Natural killer cell (primary cell): ENCODE measurements around the gene VGLL4. TPM values are rescaled to one million over a fixed set of nuclear protein-coding genes. Genes with fewer than 3 reads are reported as not detected.
A peak's percentile ranks its signal among the peaks of the same experiment; 100 is the strongest.

Experiments used
- ATAC-seq, 3 donors: fragments of 150-1000 bp in 2 of 3; fragments of 200-7000 bp in 1 of 3; cut with Tn5 transposase; 1 replicate in 1 of 3; 2 replicates in 2 of 3; pipeline ENCODE4 v1.10.0; 2021; ENCODE audit warnings: mild to moderate bottlenecking in 2 of 3, moderate library complexity in 2 of 3
- DNase-seq, 2 donors: peaks; one replicate each; pipeline versions ENCODE4 v3.0.0 to v3.0.0-alpha.2; 2013 to 2021; ENCODE audit warnings: mixed read lengths in 1 of 2
- H3K27ac ChIP-seq: one replicate; pipeline ENCODE4 v1.5.1; 2013; ENCODE audit warnings: mild to moderate bottlenecking, low read length
- H3K27me3 ChIP-seq: one replicate; pipeline ENCODE4 v1.6.1; 2013; ENCODE audit warnings: low read length; ENCODE audit not compliant: control insufficient read depth, insufficient read depth
- H3K36me3 ChIP-seq: one replicate; pipeline ENCODE4 v1.6.1; 2013; ENCODE audit warnings: low read length; ENCODE audit not compliant: control insufficient read depth, insufficient read depth
- H3K4me1 ChIP-seq: one replicate; pipeline ENCODE4 v1.6.1; 2013; ENCODE audit warnings: low read length; ENCODE audit not compliant: control insufficient read depth, insufficient read depth
- H3K4me3 ChIP-seq: one replicate; pipeline ENCODE4 v1.5.1; 2013; ENCODE audit warnings: low read length
- H3K9me3 ChIP-seq: one replicate; pipeline ENCODE4 v1.6.1; 2013; ENCODE audit warnings: low read length; ENCODE audit not compliant: control insufficient read depth, insufficient read depth
- H3K27ac Mint-ChIP-seq, 2 donors: one replicate each; pipeline ENCODE4 v1.8.0; 2022; ENCODE audit warnings: mild to moderate bottlenecking in 2 of 2, mixed read lengths in 2 of 2, moderate library complexity in 1 of 2
- H3K27me3 Mint-ChIP-seq, 2 donors: one replicate each; pipeline ENCODE4 v1.8.0; 2022; ENCODE audit warnings: low read depth in 2 of 2, mixed read lengths in 2 of 2
- H3K36me3 Mint-ChIP-seq: one replicate; pipeline ENCODE4 v1.8.0; 2022; ENCODE audit warnings: mixed read lengths
- H3K4me1 Mint-ChIP-seq, 2 donors: one replicate each; pipeline ENCODE4 v1.8.0; 2022; ENCODE audit warnings: mixed read lengths in 2 of 2
- H3K4me3 Mint-ChIP-seq: one replicate; pipeline ENCODE4 v1.8.0; 2022; ENCODE audit warnings: mild to moderate bottlenecking, moderate library complexity, mixed read lengths
- H3K9me3 Mint-ChIP-seq, 2 donors: one replicate each; pipeline ENCODE4 v1.8.0; 2022; ENCODE audit warnings: mixed read lengths in 2 of 2
- WGBS: methylation state at CpG from one replicate; pipeline ENCODE4 v1.1.7; 2013; ENCODE audit warnings: missing lambda C conversion rate; ENCODE audit not compliant: insufficient coverage; 5-methylcytosine and 5-hydroxymethylcytosine counted together
- intact Hi-C: fragments of 100-400 bp; cut with micrococcal nuclease; formaldehyde crosslinking; loops from one replicate; pipeline ENCODE4 v1.14.2; 2022
- total RNA-seq, 4 donors: library from RNA; stranded (reverse); fragments of 120-200 nt in 1 of 4; gene quantifications; one replicate each; pipeline versions ENCODE4 v1.2.3 to v1.2.4, GENCODE V29; 2013 to 2022
- TF ChIP-seq, protein P1 (sequence below): fragments of 200-600 bp; IDR thresholded peaks from one replicate; pipeline ENCODE4 v1.8.0; 2022; ENCODE audit warnings: antibody characterized with exemption

Gene VGLL4
- total RNA-seq, 3 donors from 2014 or later (not counting 1 experiment from before 2014, with no cell fraction given), result 29.5 to 42.8 (median 34.6) TPM

DNA sequence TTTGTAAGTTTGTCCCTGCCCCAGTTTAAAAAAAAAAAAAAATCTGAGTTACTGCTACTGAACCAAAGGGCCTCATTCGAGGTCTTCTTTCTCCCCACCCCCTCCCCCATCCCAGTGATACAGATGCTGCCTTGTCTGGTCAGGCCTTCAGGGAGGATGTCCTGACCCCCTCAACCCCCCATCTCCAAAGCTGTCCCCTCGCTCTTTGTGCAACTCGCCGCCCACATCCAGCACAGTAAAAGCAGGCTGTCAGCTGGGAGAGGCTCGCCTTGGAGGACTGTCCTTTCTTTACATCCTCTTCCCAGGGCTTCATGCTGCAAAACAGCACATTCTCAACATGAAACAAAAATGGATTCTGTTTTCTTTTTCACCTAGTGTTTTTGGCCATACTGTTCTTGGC lies 133.4 kb downstream of the VGLL4 start:
- peak overlapping the region in 1 of 2 donors; percentile 47 for H3K27ac Mint-ChIP-seq
- H3K27me3 ChIP-seq, result no peaks in the 10 kb centered on the region
- ATAC-seq (no peak), DNase-seq (no peak)
- no peak overlapping the region for H3K27ac ChIP-seq
- no peaks in the 10 kb centered on the region for H3K9me3 ChIP-seq
- no peaks in the 10 kb centered on the region for H3K36me3 ChIP-seq
- no peaks in the 10 kb centered on the region for H3K9me3 Mint-ChIP-seq
- no peaks in the 10 kb centered on the region for H3K4me1 ChIP-seq
- WGBS, result 92% methylated on average over 5 of the region's 5 CpGs
- no peaks in the 10 kb centered on the region for H3K36me3 Mint-ChIP-seq
- no peak overlapping the region for H3K4me3 Mint-ChIP-seq
- H3K4me1 Mint-ChIP-seq, result peaks cover 20 to 26% of the 10 kb centered on the region in 2 donors
- intact Hi-C loops, result no loop called here
- no peak overlapping the region for H3K4me3 ChIP-seq
- TF ChIP-seq, protein P1, sequence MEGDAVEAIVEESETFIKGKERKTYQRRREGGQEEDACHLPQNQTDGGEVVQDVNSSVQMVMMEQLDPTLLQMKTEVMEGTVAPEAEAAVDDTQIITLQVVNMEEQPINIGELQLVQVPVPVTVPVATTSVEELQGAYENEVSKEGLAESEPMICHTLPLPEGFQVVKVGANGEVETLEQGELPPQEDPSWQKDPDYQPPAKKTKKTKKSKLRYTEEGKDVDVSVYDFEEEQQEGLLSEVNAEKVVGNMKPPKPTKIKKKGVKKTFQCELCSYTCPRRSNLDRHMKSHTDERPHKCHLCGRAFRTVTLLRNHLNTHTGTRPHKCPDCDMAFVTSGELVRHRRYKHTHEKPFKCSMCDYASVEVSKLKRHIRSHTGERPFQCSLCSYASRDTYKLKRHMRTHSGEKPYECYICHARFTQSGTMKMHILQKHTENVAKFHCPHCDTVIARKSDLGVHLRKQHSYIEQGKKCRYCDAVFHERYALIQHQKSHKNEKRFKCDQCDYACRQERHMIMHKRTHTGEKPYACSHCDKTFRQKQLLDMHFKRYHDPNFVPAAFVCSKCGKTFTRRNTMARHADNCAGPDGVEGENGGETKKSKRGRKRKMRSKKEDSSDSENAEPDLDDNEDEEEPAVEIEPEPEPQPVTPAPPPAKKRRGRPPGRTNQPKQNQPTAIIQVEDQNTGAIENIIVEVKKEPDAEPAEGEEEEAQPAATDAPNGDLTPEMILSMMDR, result no peak
- H3K27me3 Mint-ChIP-seq, result no peaks in the 10 kb centered on the region

DNA sequence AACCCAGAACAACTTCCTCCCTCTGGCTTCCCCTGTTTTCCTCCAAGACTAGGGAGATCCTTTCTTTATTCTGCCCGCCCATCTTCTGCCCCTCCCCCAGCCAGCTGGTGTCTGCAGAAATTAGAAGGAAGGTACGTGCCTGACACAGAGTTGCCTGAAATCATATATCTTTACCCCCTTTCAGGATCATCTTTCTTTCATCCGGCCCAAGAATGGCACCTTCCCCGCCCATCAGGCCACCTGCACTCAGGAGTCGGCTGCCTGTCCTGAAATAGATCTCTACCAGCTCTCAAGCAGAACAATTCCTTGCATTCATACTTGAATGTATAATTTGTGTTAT lies 133.7 kb downstream of the VGLL4 start:
- ATAC-seq (no peak), DNase-seq (no peak)
- Histone ChIP-seq H3K27ac (no peak overlapping the region), H3K4me3 (no peak overlapping the region), H3K27me3 (no peaks in the 10 kb centered on the region), H3K4me1 (no peaks in the 10 kb centered on the region), H3K36me3 (no peaks in the 10 kb centered on the region), H3K9me3 (no peaks in the 10 kb centered on the region)
- TF ChIP-seq, protein P1, result no peak
- Mint-ChIP-seq H3K4me3 (no peak overlapping the region), H3K4me1 (peaks cover 18 to 25% of the 10 kb centered on the region in 2 donors), H3K27ac (peak overlapping the region in 1 of 2 donors; percentile 47), H3K9me3 (no peaks in the 10 kb centered on the region), H3K36me3 (no peaks in the 10 kb centered on the region), H3K27me3 (no peaks in the 10 kb centered on the region)
- intact Hi-C loops, result no loop called here
- 89% methylated on average over 4 of the region's 5 CpGs for WGBS

DNA sequence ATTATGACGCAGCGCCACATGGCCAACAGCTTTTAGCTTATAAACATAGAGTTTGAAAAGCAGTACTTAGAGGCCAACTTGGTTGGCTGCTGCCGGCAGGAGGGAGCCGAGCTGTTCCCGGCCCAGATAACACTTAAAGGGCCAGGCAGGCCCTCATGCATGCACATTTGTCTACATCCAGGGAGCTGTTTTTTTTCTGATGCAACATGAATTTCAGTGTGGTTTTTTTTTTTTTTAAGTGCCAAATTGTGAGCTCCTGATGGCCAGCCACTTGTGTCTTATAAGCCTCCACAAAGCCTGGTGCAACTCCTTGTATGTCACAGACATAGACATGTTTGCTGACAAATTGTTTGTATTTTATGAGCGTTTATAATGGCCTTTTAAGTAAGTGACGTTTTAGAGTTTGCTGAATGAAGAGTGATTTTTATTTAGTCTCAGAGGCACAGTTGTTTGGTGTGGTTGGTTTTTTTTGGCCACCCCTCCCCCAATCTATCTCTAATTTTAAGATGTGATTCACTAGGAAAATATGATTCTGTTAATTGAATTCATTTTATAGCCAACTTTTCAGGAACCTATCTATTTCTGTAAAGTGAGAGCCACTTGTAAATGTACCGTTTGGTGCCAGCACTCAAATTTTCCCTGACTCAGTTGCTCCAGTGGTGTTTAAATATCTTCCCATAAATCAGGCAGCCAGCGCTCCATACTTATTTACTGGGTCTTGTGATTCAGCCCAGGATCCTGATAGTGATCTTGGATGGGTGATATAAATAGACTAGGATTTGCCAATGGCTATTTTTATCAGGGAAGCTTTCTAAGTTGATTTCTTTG lies 134.3 kb downstream of the VGLL4 start:
- H3K27ac ChIP-seq, result no peak overlapping the region
- no peaks in the 10 kb centered on the region for H3K9me3 Mint-ChIP-seq
- TF ChIP-seq, protein P1, result no peak

More for the DNA sequence above, 134.3 kb downstream of the VGLL4 start:
- Mint-ChIP-seq H3K36me3 (no peaks in the 10 kb centered on the region), H3K27me3 (no peaks in the 10 kb centered on the region), H3K4me3 (no peak overlapping the region), H3K27ac (peak overlapping the region in 1 of 2 donors; percentile 47), H3K4me1 (peaks cover 13 to 19% of the 10 kb centered on the region in 2 donors)
- no peak for DNase-seq
- Histone ChIP-seq H3K4me3 (no peak overlapping the region), H3K36me3 (no peaks in the 10 kb centered on the region), H3K9me3 (no peaks in the 10 kb centered on the region), H3K4me1 (no peaks in the 10 kb centered on the region), H3K27me3 (no peaks in the 10 kb centered on the region)
- intact Hi-C loops, result no loop called here
- 98% methylated on average over 6 of the region's 9 CpGs for WGBS
- no peak for ATAC-seq
